Esophagus squamous epithelium (tissue), 5 donors: ENCODE data around the gene ARL8B. TPM values are rescaled to one million over a fixed set of nuclear protein-coding genes. Genes with fewer than 3 reads are reported as not detected.

Source experiments
- DNase-seq: peaks from one replicate; lab custom pipeline; 2025; lab: John Stamatoyannopoulos, UW
- H3K27ac ChIP-seq, 4 donors: fragments of 200-600 bp; sonication (generic); one replicate each; pipeline ENCODE4 v1.5.1; 2016 to 2019; ENCODE audit warnings: mild to moderate bottlenecking in 1 of 4
- H3K27me3 ChIP-seq, 4 donors: fragments of 200-600 bp; sonication (generic); 1 replicate in 3 of 4; 2 replicates in 1 of 4; pipeline versions ENCODE4 v1.5.1 to v1.6.0; 2017 to 2021; ENCODE audit warnings: antibody characterized with exemption in 1 of 4
- H3K36me3 ChIP-seq, 3 donors: fragments of 200-600 bp; sonication (generic); one replicate each; pipeline ENCODE4 v1.5.1; 2016 to 2019
- H3K4me1 ChIP-seq, 3 donors: fragments of 200-600 bp; sonication (generic); one replicate each; pipeline ENCODE4 v1.5.1; 2017 to 2019
- H3K4me3 ChIP-seq, 4 donors: fragments of 200-600 bp; sonication (generic); 1 replicate in 3 of 4; 2 replicates in 1 of 4; pipeline ENCODE4 v1.5.1; 2016 to 2019; ENCODE audit warnings: mild to moderate bottlenecking in 2 of 4, moderate library complexity in 1 of 4
- H3K9me3 ChIP-seq, 3 donors: fragments of 200-600 bp; sonication (generic); one replicate each; pipeline ENCODE4 v1.5.1; 2016 to 2019
- CTCF ChIP-seq, 6 experiments: fragments of 450-650 bp in 4 of 6; fragments of 200-600 bp in 2 of 6; sonication (generic) in 2 of 6; IDR thresholded peaks; one replicate each; pipeline ENCODE4 v1.5.1; 2016 to 2019; ENCODE audit warnings: antibody characterized with exemption in 6 of 6, mild to moderate bottlenecking in 4 of 6, moderate library complexity in 4 of 6
- POLR2A ChIP-seq, 4 donors: fragments of 450-650 bp; IDR thresholded peaks; one replicate each; pipeline ENCODE4 v1.6.1; 2017; ENCODE audit warnings: antibody characterized with exemption in 4 of 4, mild to moderate bottlenecking in 4 of 4, moderate library complexity in 3 of 4
- WGBS, 2 donors: methylation state at CpG; one replicate each; pipeline ENCODE4 v1.1.5; 2018; 5-methylcytosine and 5-hydroxymethylcytosine counted together
- intact Hi-C: fragments of 100-400 bp; cut with DNase I; formaldehyde crosslinking; loops from one replicate; pipeline ENCODE4 v1.15.0; 2022
- total RNA-seq, 4 donors: library from RNA; depleted of rRNA; stranded (reverse); fragments of >200 nt; gene quantifications; one replicate each; pipeline ENCODE4 v1.1.0, GENCODE V29; 2016
- donor health status: DM: yes; HTN: yes; CAD: no.

ARL8B gene
- total RNA-seq, 4 donors from 2014 or later = 42.9 to 71.9 (median 51.7) TPM

GRCh38 chr3:5213574-5213966 is 91.5 kb downstream of the ARL8B start:
- Histone ChIP-seq H3K4me1 (peaks cover 0 to 8% (median 0%) of the 10 kb centered on the region in 3 donors), H3K27ac (no peak overlapping the region), H3K4me3 (no peak overlapping the region), H3K36me3 (peaks cover 23 to 100% (median 32%) of the 10 kb centered on the region in 3 donors), H3K27me3 (no peaks in the 10 kb centered on the region), H3K9me3 (no peaks in the 10 kb centered on the region)
- no peak for TF ChIP-seq CTCF (IDR thresholded peaks at IDR 0.05)
- TF ChIP-seq POLR2A (IDR thresholded peaks at IDR 0.05) = no peak
- DNase-seq = no peak
- WGBS, 2 donors = 76 to 93% methylated on average over 3 of the region's 7 CpGs
- intact Hi-C loops = no loop called here

- H3K4me1 ChIP-seq = peaks cover 0 to 13% (median 0%) of the 10 kb centered on the region in 3 donors
- H3K27ac ChIP-seq = no peak overlapping the region
- WGBS, 2 donors = 65 to 79% methylated on average over 8 to 9 of the region's 9 CpGs
- no peaks in the 10 kb centered on the region for H3K27me3 ChIP-seq
- intact Hi-C loops = no loop called here
- H3K4me3 ChIP-seq = no peak overlapping the region
- TF ChIP-seq CTCF (IDR thresholded peaks at IDR 0.05) = no peak
- TF ChIP-seq POLR2A (IDR thresholded peaks at IDR 0.05) = no peak
- DNase-seq = no peak
- no peaks in the 10 kb centered on the region for H3K9me3 ChIP-seq
- H3K36me3 ChIP-seq = peaks cover 23 to 100% (median 25%) of the 10 kb centered on the region in 3 donors
These were observed 92.3 kb downstream of the ARL8B start for GRCh38 chr3:5214352-5214751.

GRCh38 chr3:5217824-5218595 is 95.9 kb downstream of the ARL8B start:
- WGBS, 2 donors = 58 to 71% methylated on average over 7 to 9 of the region's 9 CpGs

GRCh38 chr3:5218815-5219214 is 96.7 kb downstream of the ARL8B start:
- no peak for DNase-seq
- 46 to 60% methylated on average over 5 of the region's 5 CpGs for WGBS, 2 donors
- Histone ChIP-seq H3K36me3 (peaks cover 6 to 63% (median 10%) of the 10 kb centered on the region in 3 donors), H3K9me3 (no peaks in the 10 kb centered on the region), H3K27me3 (no peaks in the 10 kb centered on the region), H3K4me1 (peaks cover 0 to 13% (median 0%) of the 10 kb centered on the region in 3 donors), H3K27ac (no peak overlapping the region), H3K4me3 (no peak overlapping the region)
- intact Hi-C loops = no loop called here
- no peak for TF ChIP-seq CTCF (IDR thresholded peaks at IDR 0.05)
- TF ChIP-seq POLR2A (IDR thresholded peaks at IDR 0.05) = no peak

More at GRCh38 chr3:5217824-5218595, 95.9 kb downstream of the ARL8B start:
- Histone ChIP-seq H3K4me1 (peaks cover 0 to 13% (median 0%) of the 10 kb centered on the region in 3 donors), H3K36me3 (peaks cover 13 to 71% (median 17%) of the 10 kb centered on the region in 3 donors), H3K27me3 (no peaks in the 10 kb centered on the region), H3K27ac (no peak overlapping the region), H3K9me3 (no peaks in the 10 kb centered on the region), H3K4me3 (no peak overlapping the region)
- intact Hi-C loops = no loop called here
- no peak for DNase-seq
- TF ChIP-seq CTCF (IDR thresholded peaks at IDR 0.05) (no peak), POLR2A (IDR thresholded peaks at IDR 0.05) (no peak)

- Histone ChIP-seq H3K27ac (no peak overlapping the region), H3K4me1 (peaks cover 0 to 13% (median 0%) of the 10 kb centered on the region in 3 donors), H3K9me3 (no peaks in the 10 kb centered on the region), H3K4me3 (no peak overlapping the region), H3K27me3 (no peaks in the 10 kb centered on the region), H3K36me3 (peaks cover 2 to 59% (median 10%) of the 10 kb centered on the region in 3 donors)
- no peak for TF ChIP-seq POLR2A (IDR thresholded peaks at IDR 0.05)
- TF ChIP-seq CTCF (IDR thresholded peaks at IDR 0.05) = no peak
- intact Hi-C loops = no loop called here
- no peak for DNase-seq
- WGBS, 2 donors = 89 to 93% methylated on average over 4 of the region's 4 CpGs
These were observed 97.1 kb downstream of the ARL8B start for GRCh38 chr3:5219216-5219615.
